SK-N-SH (cell line): ENCODE data around the gene NYAP1. TPM values are rescaled to one million over a fixed set of nuclear protein-coding genes. Genes with fewer than 3 reads are reported as not detected.
A peak's percentile ranks its signal among the peaks of the same experiment; 100 is the strongest.

Experiments used
- CTCF ChIA-PET: fragments of 300-600, 350-600 bp; formaldehyde crosslinking; extraction: SDS; loops from one replicate; lab custom pipeline; 2021; lab: Yijun Ruan, JAX
- POLR2A ChIA-PET: fragments of 350-600 bp; sonication (Branson Sonifier 250); formaldehyde crosslinking; extraction: SDS; loops from one replicate; lab custom pipeline; 2020; ENCODE audit warnings: antibody characterized with exemption, inconsistent platforms; lab: Yijun Ruan, JAX
- DNase-seq: peaks from one replicate; pipeline ENCODE4 v3.0.0; 2012
- H2AFZ ChIP-seq: fragments of 200-600 bp; sonication (generic); 2 replicates; pipeline ENCODE4 v1.8.1; 2016; ENCODE audit warnings: antibody characterized with exemption, mild to moderate bottlenecking, low read depth
- H3F3A ChIP-seq: fragments of 200-600 bp; sonication (generic); replicated peaks from 2 replicates; pipeline ENCODE3; 2016; ENCODE audit warnings: antibody characterized with exemption, mild to moderate bottlenecking; ENCODE audit not compliant: insufficient read depth
- H3K27ac ChIP-seq, 2 experiments: fragments of 200-500 bp in 1 of 2; fragments of 200-600 bp in 1 of 2; sonication (Bioruptor generic) in 1 of 2; sonication (generic), shearing (Covaris generic) in 1 of 2; 2 replicates each; pipeline versions ENCODE4 v1.5.1 to v1.6.1; 2014 to 2016; ENCODE audit warnings: low read depth in 2 of 2, inconsistent platforms in 1 of 2, low read length in 1 of 2, mild to moderate bottlenecking in 1 of 2, mixed read lengths in 1 of 2
- H3K27me3 ChIP-seq: fragments of 200-600 bp; sonication (generic), shearing (Covaris generic); 2 replicates; pipeline ENCODE4 v1.6.1; 2016; ENCODE audit warnings: mixed run types; ENCODE audit not compliant: insufficient read depth
- H3K36me3 ChIP-seq, 2 experiments: fragments of 200-500 bp in 1 of 2; fragments of 200-600 bp in 1 of 2; sonication (Bioruptor generic) in 1 of 2; sonication (generic) in 1 of 2; replicated peaks in 1 of 2; 2 replicates each; pipeline versions ENCODE3 to v1.5.1; 2014 to 2016; ENCODE audit warnings: low read length in 1 of 2, mild to moderate bottlenecking in 1 of 2; ENCODE audit not compliant: insufficient read depth in 2 of 2, control insufficient read depth in 1 of 2
- H3K4me1 ChIP-seq, 2 experiments: fragments of 200-500 bp in 1 of 2; fragments of 200-600 bp in 1 of 2; sonication (Bioruptor generic) in 1 of 2; sonication (generic), shearing (Covaris generic) in 1 of 2; 2 replicates each; pipeline versions ENCODE4 v1.5.1 to v1.6.1; 2014 to 2016; ENCODE audit warnings: low read depth in 1 of 2, low read length in 1 of 2, mixed run types in 1 of 2; ENCODE audit not compliant: insufficient read depth in 2 of 2, control insufficient read depth in 1 of 2
- H3K4me2 ChIP-seq: fragments of 200-600 bp; sonication (generic), shearing (Covaris generic); 2 replicates; pipeline ENCODE4 v1.6.1; 2017; ENCODE audit warnings: mixed run types
- H3K4me3 ChIP-seq, 2 experiments: fragments of 200-500 bp in 1 of 2; fragments of 200-600 bp in 1 of 2; sonication (Bioruptor generic) in 1 of 2; sonication (generic), shearing (Covaris generic) in 1 of 2; 2 replicates each; pipeline versions ENCODE4 v1.5.1 to v1.8.1; 2014 to 2016; ENCODE audit warnings: low read depth in 2 of 2, inconsistent platforms in 1 of 2, low read length in 1 of 2, mild to moderate bottlenecking in 1 of 2, mixed read lengths in 1 of 2, moderate library complexity in 1 of 2
- H3K79me2 ChIP-seq: fragments of 200-600 bp; sonication (generic); 2 replicates; pipeline ENCODE4 v1.8.1; 2017; ENCODE audit warnings: mild to moderate bottlenecking; ENCODE audit not compliant: insufficient read depth
- H3K9ac ChIP-seq: fragments of 200-600 bp; sonication (generic); 2 replicates; pipeline ENCODE4 v1.6.1; 2017; ENCODE audit warnings: mixed run types
- H3K9me2 ChIP-seq: fragments of 200-600 bp; sonication (generic); 2 replicates; pipeline ENCODE4 v1.6.1; 2017; ENCODE audit warnings: mixed run types
- H3K9me3 ChIP-seq: fragments of 200-600 bp; sonication (generic); 2 replicates; pipeline ENCODE4 v1.6.1; 2017; ENCODE audit warnings: mixed run types, mild to moderate bottlenecking, moderate library complexity
- H4K20me1 ChIP-seq: fragments of 200-600 bp; sonication (generic); 2 replicates; pipeline ENCODE4 v1.6.1; 2017; ENCODE audit warnings: mild to moderate bottlenecking, mixed run types; ENCODE audit not compliant: insufficient read depth
- CHD2 ChIP-seq: fragments of 150-350 bp; IDR thresholded peaks from 2 replicates; pipeline ENCODE4 v1.6.1; 2018; ENCODE audit warnings: low read length; ENCODE audit not compliant: partially characterized antibody
- ELF1 ChIP-seq: IDR thresholded peaks from 2 replicates; pipeline ENCODE4 v1.4.0; 2012
- EP300 ChIP-seq, 2 experiments: IDR thresholded peaks; 2 replicates each; pipeline versions ENCODE4 v1.4.0 to v1.6.1; 2012; ENCODE audit warnings: borderline replicate concordance in 1 of 2, low read depth in 1 of 2, low read length in 1 of 2
- FOSL2 ChIP-seq: IDR thresholded peaks from 2 replicates; pipeline ENCODE4 v1.4.0; 2012; ENCODE audit warnings: low read depth, mild to moderate bottlenecking, moderate library complexity, borderline replicate concordance
- FOXJ3 ChIP-seq: sonication (generic); formaldehyde crosslinking; IDR thresholded peaks from 2 replicates; pipeline ENCODE4 v1.5.1; 2020; ENCODE audit warnings: mild to moderate bottlenecking, missing genetic modification reagents
- GABPA ChIP-seq: IDR thresholded peaks from 2 replicates; pipeline ENCODE4 v1.4.0; 2012; ENCODE audit warnings: low read depth, mild to moderate bottlenecking
- MEF2A ChIP-seq: IDR thresholded peaks from 2 replicates; pipeline ENCODE4 v1.4.0; 2012; ENCODE audit warnings: low read depth, borderline replicate concordance
- MXI1 ChIP-seq: IDR thresholded peaks from 2 replicates; pipeline ENCODE4 v1.6.1; 2012; ENCODE audit warnings: mild to moderate bottlenecking, low read depth, low read length, improper control_type of control experiment
- NFIC ChIP-seq: IDR thresholded peaks from 2 replicates; pipeline ENCODE4 v1.4.0; 2012; ENCODE audit warnings: borderline replicate concordance
- POLR2AphosphoS5 ChIP-seq: IDR thresholded peaks from 2 replicates; pipeline ENCODE4 v1.6.1; 2012; ENCODE audit warnings: low read depth, low read length
- RCOR1 ChIP-seq: fragments of 150-350 bp; IDR thresholded peaks from 2 replicates; pipeline ENCODE4 v1.6.1; 2017; ENCODE audit warnings: antibody characterized with exemption, low read length
- SIN3A ChIP-seq: IDR thresholded peaks from 2 replicates; pipeline ENCODE4 v1.6.1; 2012; ENCODE audit warnings: low read depth, mild to moderate bottlenecking, low read length, moderate library complexity, borderline replicate concordance
- SMC3 ChIP-seq: IDR thresholded peaks from 2 replicates; pipeline ENCODE4 v1.6.1; 2012; ENCODE audit warnings: low read depth, low read length, improper control_type of control experiment
- TAF1 ChIP-seq: IDR thresholded peaks from 2 replicates; pipeline ENCODE4 v1.6.1; 2012; ENCODE audit warnings: low read depth, mild to moderate bottlenecking, low read length, moderate library complexity, borderline replicate concordance
- TCF12 ChIP-seq: IDR thresholded peaks from 2 replicates; pipeline ENCODE4 v1.4.0; 2012
- TEAD4 ChIP-seq: IDR thresholded peaks from 2 replicates; pipeline ENCODE4 v1.4.0; 2012; ENCODE audit warnings: mild to moderate bottlenecking, borderline replicate concordance; ENCODE audit not compliant: insufficient read depth
- YY1 ChIP-seq: IDR thresholded peaks from 2 replicates; pipeline ENCODE4 v1.4.0; 2012; ENCODE audit warnings: low read depth, mild to moderate bottlenecking
- WGBS: methylation state at CpG from one replicate; pipeline ENCODE4 v1.1.6; 2017; ENCODE audit warnings: low lambda C conversion rate; 5-methylcytosine and 5-hydroxymethylcytosine counted together
- polyA plus RNA-seq, 3 experiments: library from polyadenylated mRNA; depleted of rRNA; stranded (reverse); fragments of >200 nt; gene quantifications; 2 replicates each; pipeline ENCODE4 v1.2.3, GENCODE V29; 2012
- TF ChIP-seq, protein P1 (sequence below): IDR thresholded peaks from 2 replicates; pipeline ENCODE4 v1.4.0; 2012; ENCODE audit warnings: low read depth, borderline replicate concordance
- TF ChIP-seq, protein P2 (sequence below): fragments of 150-350 bp; IDR thresholded peaks from 2 replicates; pipeline ENCODE4 v1.6.1; 2016; ENCODE audit warnings: mild to moderate bottlenecking, low read depth, low read length
- TF ChIP-seq, protein P3 (sequence below): IDR thresholded peaks from 2 replicates; pipeline ENCODE4; 2012
- TF ChIP-seq, protein P4 (sequence below): IDR thresholded peaks from 2 replicates; pipeline ENCODE4 v1.4.0; 2012; ENCODE audit warnings: low read depth, borderline replicate concordance
- TF ChIP-seq, protein P5 (sequence below): fragments of 150-350 bp; IDR thresholded peaks from 2 replicates; pipeline ENCODE4 v1.6.1; 2017; ENCODE audit warnings: antibody characterized with exemption, low read length, low read depth, borderline replicate concordance
- TF ChIP-seq, protein P6 (sequence below): IDR thresholded peaks from 2 replicates; pipeline ENCODE4 v1.4.0; 2012; ENCODE audit warnings: low read depth
- TF ChIP-seq, protein P7 (sequence below): fragments of 200-600 bp; sonication (generic); IDR thresholded peaks from 2 replicates; pipeline ENCODE4 v1.6.1; 2017; ENCODE audit warnings: antibody characterized with exemption, mild to moderate bottlenecking, moderate library complexity

NYAP1 gene
- polyA plus RNA-seq, 1 of the 3 experiments (the other 2 are of a cell fraction): 6.0 TPM

DNA sequence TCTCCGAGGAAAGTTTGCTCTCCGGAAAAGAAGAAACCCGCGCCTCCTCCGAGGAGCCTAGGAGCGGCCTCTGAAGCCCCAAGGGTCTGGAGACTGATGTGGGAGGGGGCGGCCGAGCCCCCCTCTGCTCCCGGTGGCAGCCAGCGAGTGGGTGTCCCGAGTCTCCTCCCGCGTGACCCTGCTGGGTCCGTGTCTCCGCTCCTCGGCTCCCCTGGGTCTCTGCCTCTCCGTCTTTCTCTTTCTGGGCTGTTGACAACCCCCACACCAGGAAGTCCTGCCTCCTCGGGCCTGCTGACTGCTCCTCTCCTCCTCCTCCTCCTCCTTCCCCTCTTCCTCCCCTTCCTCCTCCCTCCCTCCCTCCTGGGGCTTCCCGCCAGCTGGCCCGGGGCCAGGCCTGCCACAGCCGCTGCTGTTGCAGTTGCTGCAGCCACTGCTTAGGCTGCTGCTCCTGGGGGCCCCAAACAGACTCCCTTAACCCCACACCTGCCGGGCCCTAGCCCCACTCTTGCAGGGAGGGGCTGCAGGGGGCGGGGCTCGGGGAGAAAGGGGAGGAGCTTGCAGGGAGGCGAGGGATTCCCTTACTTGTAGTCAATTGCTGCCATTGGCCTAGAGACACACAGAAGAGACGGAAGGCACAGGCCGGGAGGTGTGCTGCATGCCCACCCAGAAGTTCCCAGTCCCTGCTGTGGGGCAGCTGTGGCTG is 4.6 kb upstream of the NYAP1 start, which contains the start of gene TSC22D4:
Gene TSC22D4 (minus strand): TSS at position 257 of the 703 bp plus-strand sequence. CDS start 1,176 bp downstream, outside the sequence.
- WGBS: 2% methylated on average over 25 of the region's 27 CpGs
- TF ChIP-seq MEF2A: no peak
- TF ChIP-seq EP300 (IDR thresholded peaks at IDR 0.05; ENCODE audit: borderline replicate concordance in 1 of 2, low read depth in 1 of 2, low read length in 1 of 2): peak in 1 of 2 experiments; percentile 25; a peak in 1 of 4 replicates
- TF ChIP-seq TEAD4: 0 out of 2 replicates have a peak, but pooled peaks have one; percentile 18
- peak; percentile 75 for TF ChIP-seq GABPA
- peak; percentile 93 for TF ChIP-seq ELF1
- TF ChIP-seq POLR2AphosphoS5: peak; percentile 87
- peak; percentile 20; the same call in 1 of the 2 replicates for TF ChIP-seq SMC3
- TF ChIP-seq, protein P1, sequence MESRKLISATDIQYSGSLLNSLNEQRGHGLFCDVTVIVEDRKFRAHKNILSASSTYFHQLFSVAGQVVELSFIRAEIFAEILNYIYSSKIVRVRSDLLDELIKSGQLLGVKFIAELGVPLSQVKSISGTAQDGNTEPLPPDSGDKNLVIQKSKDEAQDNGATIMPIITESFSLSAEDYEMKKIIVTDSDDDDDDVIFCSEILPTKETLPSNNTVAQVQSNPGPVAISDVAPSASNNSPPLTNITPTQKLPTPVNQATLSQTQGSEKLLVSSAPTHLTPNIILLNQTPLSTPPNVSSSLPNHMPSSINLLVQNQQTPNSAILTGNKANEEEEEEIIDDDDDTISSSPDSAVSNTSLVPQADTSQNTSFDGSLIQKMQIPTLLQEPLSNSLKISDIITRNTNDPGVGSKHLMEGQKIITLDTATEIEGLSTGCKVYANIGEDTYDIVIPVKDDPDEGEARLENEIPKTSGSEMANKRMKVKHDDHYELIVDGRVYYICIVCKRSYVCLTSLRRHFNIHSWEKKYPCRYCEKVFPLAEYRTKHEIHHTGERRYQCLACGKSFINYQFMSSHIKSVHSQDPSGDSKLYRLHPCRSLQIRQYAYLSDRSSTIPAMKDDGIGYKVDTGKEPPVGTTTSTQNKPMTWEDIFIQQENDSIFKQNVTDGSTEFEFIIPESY: no peak
- 0 out of 2 replicates have a peak, but pooled peaks have one; percentile 8 for TF ChIP-seq FOXJ3
- peak; percentile 63; the same call in 1 of the 2 replicates for TF ChIP-seq TCF12
- peak; percentile 79 for TF ChIP-seq MXI1
- peak; percentile 99 for TF ChIP-seq NFIC
- TF ChIP-seq, protein P2, sequence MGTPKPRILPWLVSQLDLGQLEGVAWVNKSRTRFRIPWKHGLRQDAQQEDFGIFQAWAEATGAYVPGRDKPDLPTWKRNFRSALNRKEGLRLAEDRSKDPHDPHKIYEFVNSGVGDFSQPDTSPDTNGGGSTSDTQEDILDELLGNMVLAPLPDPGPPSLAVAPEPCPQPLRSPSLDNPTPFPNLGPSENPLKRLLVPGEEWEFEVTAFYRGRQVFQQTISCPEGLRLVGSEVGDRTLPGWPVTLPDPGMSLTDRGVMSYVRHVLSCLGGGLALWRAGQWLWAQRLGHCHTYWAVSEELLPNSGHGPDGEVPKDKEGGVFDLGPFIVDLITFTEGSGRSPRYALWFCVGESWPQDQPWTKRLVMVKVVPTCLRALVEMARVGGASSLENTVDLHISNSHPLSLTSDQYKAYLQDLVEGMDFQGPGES: no peak
- TF ChIP-seq, protein P3, sequence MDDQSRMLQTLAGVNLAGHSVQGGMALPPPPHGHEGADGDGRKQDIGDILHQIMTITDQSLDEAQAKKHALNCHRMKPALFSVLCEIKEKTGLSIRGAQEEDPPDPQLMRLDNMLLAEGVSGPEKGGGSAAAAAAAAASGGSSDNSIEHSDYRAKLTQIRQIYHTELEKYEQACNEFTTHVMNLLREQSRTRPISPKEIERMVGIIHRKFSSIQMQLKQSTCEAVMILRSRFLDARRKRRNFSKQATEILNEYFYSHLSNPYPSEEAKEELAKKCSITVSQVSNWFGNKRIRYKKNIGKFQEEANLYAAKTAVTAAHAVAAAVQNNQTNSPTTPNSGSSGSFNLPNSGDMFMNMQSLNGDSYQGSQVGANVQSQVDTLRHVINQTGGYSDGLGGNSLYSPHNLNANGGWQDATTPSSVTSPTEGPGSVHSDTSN: peak; percentile 53
- TF ChIP-seq, protein P4, sequence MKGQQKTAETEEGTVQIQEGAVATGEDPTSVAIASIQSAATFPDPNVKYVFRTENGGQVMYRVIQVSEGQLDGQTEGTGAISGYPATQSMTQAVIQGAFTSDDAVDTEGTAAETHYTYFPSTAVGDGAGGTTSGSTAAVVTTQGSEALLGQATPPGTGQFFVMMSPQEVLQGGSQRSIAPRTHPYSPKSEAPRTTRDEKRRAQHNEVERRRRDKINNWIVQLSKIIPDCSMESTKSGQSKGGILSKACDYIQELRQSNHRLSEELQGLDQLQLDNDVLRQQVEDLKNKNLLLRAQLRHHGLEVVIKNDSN: peak; percentile 74
- peak; percentile 67 for TF ChIP-seq TAF1
- TF ChIP-seq RCOR1: peak; percentile 25; the same call in 1 of the 2 replicates
- TF ChIP-seq, protein P5, sequence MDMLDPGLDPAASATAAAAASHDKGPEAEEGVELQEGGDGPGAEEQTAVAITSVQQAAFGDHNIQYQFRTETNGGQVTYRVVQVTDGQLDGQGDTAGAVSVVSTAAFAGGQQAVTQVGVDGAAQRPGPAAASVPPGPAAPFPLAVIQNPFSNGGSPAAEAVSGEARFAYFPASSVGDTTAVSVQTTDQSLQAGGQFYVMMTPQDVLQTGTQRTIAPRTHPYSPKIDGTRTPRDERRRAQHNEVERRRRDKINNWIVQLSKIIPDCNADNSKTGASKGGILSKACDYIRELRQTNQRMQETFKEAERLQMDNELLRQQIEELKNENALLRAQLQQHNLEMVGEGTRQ: no peak
- TF ChIP-seq SIN3A: peak; percentile 96; the same call in 1 of the 2 replicates
- TF ChIP-seq, protein P6, sequence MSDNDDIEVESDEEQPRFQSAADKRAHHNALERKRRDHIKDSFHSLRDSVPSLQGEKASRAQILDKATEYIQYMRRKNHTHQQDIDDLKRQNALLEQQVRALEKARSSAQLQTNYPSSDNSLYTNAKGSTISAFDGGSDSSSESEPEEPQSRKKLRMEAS: peak; percentile 71
- peak; percentile 75 for TF ChIP-seq CHD2
- TF ChIP-seq FOSL2: no peak
- TF ChIP-seq YY1: peak; percentile 54; the same call in 1 of the 2 replicates
- TF ChIP-seq, protein P7, sequence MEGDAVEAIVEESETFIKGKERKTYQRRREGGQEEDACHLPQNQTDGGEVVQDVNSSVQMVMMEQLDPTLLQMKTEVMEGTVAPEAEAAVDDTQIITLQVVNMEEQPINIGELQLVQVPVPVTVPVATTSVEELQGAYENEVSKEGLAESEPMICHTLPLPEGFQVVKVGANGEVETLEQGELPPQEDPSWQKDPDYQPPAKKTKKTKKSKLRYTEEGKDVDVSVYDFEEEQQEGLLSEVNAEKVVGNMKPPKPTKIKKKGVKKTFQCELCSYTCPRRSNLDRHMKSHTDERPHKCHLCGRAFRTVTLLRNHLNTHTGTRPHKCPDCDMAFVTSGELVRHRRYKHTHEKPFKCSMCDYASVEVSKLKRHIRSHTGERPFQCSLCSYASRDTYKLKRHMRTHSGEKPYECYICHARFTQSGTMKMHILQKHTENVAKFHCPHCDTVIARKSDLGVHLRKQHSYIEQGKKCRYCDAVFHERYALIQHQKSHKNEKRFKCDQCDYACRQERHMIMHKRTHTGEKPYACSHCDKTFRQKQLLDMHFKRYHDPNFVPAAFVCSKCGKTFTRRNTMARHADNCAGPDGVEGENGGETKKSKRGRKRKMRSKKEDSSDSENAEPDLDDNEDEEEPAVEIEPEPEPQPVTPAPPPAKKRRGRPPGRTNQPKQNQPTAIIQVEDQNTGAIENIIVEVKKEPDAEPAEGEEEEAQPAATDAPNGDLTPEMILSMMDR: no peak

More for the DNA sequence above, 4.6 kb upstream of the NYAP1 start, which contains the start of gene TSC22D4:
- Histone ChIP-seq H2AFZ (peak within 1 kb of the TSS; percentile 82), H3K9ac (peak within 1 kb of the TSS; percentile 89), H3K4me3 (peak within 1 kb of the TSS; percentile 71 to 99), H4K20me1 (peaks cover 15% of the 10 kb centered on the region; the same call in 1 of the 2 replicates), H3K27me3 (no peaks in the 10 kb centered on the region), H3K4me1 (peaks cover 16 to 27% of the 10 kb centered on the region in 2 experiments; a peak in 3 of 4 replicates), H3F3A (peaks cover 6% of the 10 kb centered on the region), H3K4me2 (peak within 1 kb of the TSS; percentile 99), H3K79me2 (peaks cover 45% of the 10 kb centered on the region), H3K27ac (peak within 1 kb of the TSS; percentile 76 to 78), H3K36me3 (peaks cover 0 to 4% of the 10 kb centered on the region in 2 experiments), H3K9me3 (no peaks in the 10 kb centered on the region), H3K9me2 (no peaks in the 10 kb centered on the region)
- peak; percentile 97 for DNase-seq
- ChIA-PET POLR2A (interaction anchor here (0.9 to 2.2 kb wide), 7 partner anchors 10 to 134 kb away, joined by 4 to 11 read pairs (median 4); partner anchors contain the start of genes FBXO24, LRCH4, MOSPD3 and PCOLCE), CTCF (interaction anchor here (1.0 to 8.1 kb wide), 11 partner anchors 10 to 213 kb away, joined by 3 to 152 read pairs (median 6); partner anchors contain the start of gene SPACDR)
